OCI-LY7 (cell line): ENCODE data around the gene KIAA1549. TPM values are rescaled to one million over a fixed set of nuclear protein-coding genes. Genes with fewer than 3 reads are reported as not detected.

Experiments
- BruUV-seq: library from RNA; stranded (reverse); fragments of 400-500 nt; replicated peaks from 2 replicates; lab custom pipeline; 2021; lab: Mats Ljungman, UMichigan
- CTCF ChIA-PET: fragments of 300-600 bp; sonication (Branson Sonifier 250); formaldehyde crosslinking; loops from one replicate; lab custom pipeline; 2022; ENCODE audit warnings: antibody characterized with exemption; ENCODE audit not compliant: unreplicated experiment; lab: Charles Lee
- POLR2A ChIA-PET: fragments of 300-600 bp; sonication (Branson Sonifier 250); formaldehyde crosslinking; loops from one replicate; lab custom pipeline; 2022; ENCODE audit warnings: antibody characterized with exemption; lab: Charles Lee
- DNase-seq: peaks from one replicate; pipeline ENCODE4 v3.0.0-alpha.2; 2015; ENCODE audit warnings: low spot score
- H2AFZ ChIP-seq: fragments of 200-600 bp; sonication (generic), shearing (Covaris generic); 2 replicates; pipeline ENCODE4 v1.6.1; 2014; ENCODE audit warnings: mild to moderate bottlenecking, antibody characterized with exemption, low read length, moderate library complexity
- H3K27ac ChIP-seq: fragments of 200-600 bp; sonication (generic); 2 replicates; pipeline ENCODE4 v1.5.1; 2014; ENCODE audit warnings: mixed run types, low read depth, mild to moderate bottlenecking, moderate library complexity, low read length, inconsistent platforms; ENCODE audit not compliant: poor library complexity, severe bottlenecking
- H3K36me3 ChIP-seq: fragments of 200-600 bp; sonication (generic); 2 replicates; pipeline ENCODE4 v1.6.1; 2014; ENCODE audit warnings: mild to moderate bottlenecking, antibody characterized with exemption, low read length, moderate library complexity, mixed read lengths; ENCODE audit not compliant: insufficient read depth
- H3K4me1 ChIP-seq: fragments of 200-600 bp; sonication (generic); 2 replicates; pipeline ENCODE4 v1.5.1; 2014; ENCODE audit warnings: mild to moderate bottlenecking, low read length; ENCODE audit not compliant: insufficient read depth, poor library complexity, severe bottlenecking
- H3K4me2 ChIP-seq: fragments of 200-600 bp; sonication (generic); 2 replicates; pipeline ENCODE4 v1.6.1; 2014; ENCODE audit warnings: mild to moderate bottlenecking, low read length
- H3K4me3 ChIP-seq: fragments of 200-600 bp; sonication (generic); 2 replicates; pipeline ENCODE4 v1.5.1; 2014; ENCODE audit warnings: mild to moderate bottlenecking, low read depth, low read length; ENCODE audit not compliant: poor library complexity, severe bottlenecking
- H3K79me2 ChIP-seq: fragments of 200-600 bp; sonication (generic); 2 replicates; pipeline ENCODE4 v1.6.1; 2016; ENCODE audit warnings: low read depth, mild to moderate bottlenecking, low read length, moderate library complexity, mixed read lengths; ENCODE audit not compliant: insufficient read depth
- H3K9me2 ChIP-seq: fragments of 200-600 bp; sonication (generic); 2 replicates; pipeline ENCODE4 v1.6.1; 2016; ENCODE audit warnings: mild to moderate bottlenecking, low read length, mixed read lengths; ENCODE audit not compliant: insufficient read depth
- H3K9me3 ChIP-seq: fragments of 200-600 bp; sonication (generic); 2 replicates; pipeline ENCODE4 v1.6.1; 2014; ENCODE audit warnings: mild to moderate bottlenecking, mixed run types, low read length, mixed read lengths
- H4K20me1 ChIP-seq: fragments of 200-600 bp; sonication (generic); 2 replicates; pipeline ENCODE4 v1.6.1; 2014; ENCODE audit warnings: mild to moderate bottlenecking, antibody characterized with exemption, low read length, moderate library complexity, mixed read lengths; ENCODE audit not compliant: insufficient read depth
- CTCF ChIP-seq: fragments of 200-600 bp; sonication (generic); conservative IDR thresholded peaks from 2 replicates; pipeline ENCODE4 v1.5.1; 2014; ENCODE audit warnings: mild to moderate bottlenecking, antibody characterized with exemption, low read length, moderate library complexity, mixed read lengths
- EZH2phosphoT487 ChIP-seq: fragments of 200-600 bp; sonication (generic); IDR thresholded peaks from 2 replicates; pipeline ENCODE4 v1.6.1; 2018; ENCODE audit warnings: low read depth, borderline replicate concordance, mild to moderate bottlenecking, mixed run types, antibody characterized with exemption, low read length, moderate library complexity, mixed read lengths
- intact Hi-C: fragments of 100-400 bp; cut with micrococcal nuclease; formaldehyde crosslinking; loops from one replicate; pipeline ENCODE4 v1.10.0; 2022; ENCODE audit not compliant: unreplicated experiment
- total RNA-seq, 2 experiments: library from RNA; depleted of rRNA in 1 of 2; stranded (reverse); fragments of >200 nt in 1 of 2; shearing (Covaris generic) in 1 of 2; gene quantifications; 2 replicates each; pipeline ENCODE4 v1.2.3, GENCODE V29; 2014 to 2022

Gene KIAA1549
- total RNA-seq, 2 experiments from 2014 or later = 0.03 to 3.0 TPM

GRCh38 chr7:138865843-138866242 is 115.3 kb downstream of the KIAA1549 start:
- Histone ChIP-seq H3K36me3 (no peaks in the 10 kb centered on the region), H3K27ac (no peak overlapping the region), H3K9me2 (no peaks in the 10 kb centered on the region), H2AFZ (no peak overlapping the region), H3K79me2 (no peaks in the 10 kb centered on the region), H3K4me3 (no peak overlapping the region), H3K4me1 (no peaks in the 10 kb centered on the region), H3K9me3 (no peaks in the 10 kb centered on the region), H4K20me1 (no peaks in the 10 kb centered on the region), H3K4me2 (no peak overlapping the region)
- intact Hi-C loops = loop anchor here (5.0 kb wide), 1 partner anchor 129 kb away; no protein-coding TSS in a partner anchor
- BruUV-seq = no TSS peak
- peak; percentile 25 for DNase-seq
- ChIA-PET CTCF (no interaction called here), POLR2A (no interaction called here)
- TF ChIP-seq CTCF (peak; percentile 73), EZH2phosphoT487 (no peak)

- no peaks in the 10 kb centered on the region for H3K4me1 ChIP-seq
- BruUV-seq = no TSS peak
- no peaks in the 10 kb centered on the region for H3K36me3 ChIP-seq
- ChIA-PET CTCF (no interaction called here), POLR2A (no interaction called here)
- TF ChIP-seq EZH2phosphoT487 (no peak), CTCF (no peak)
- H3K4me3 ChIP-seq = no peak overlapping the region
- no peak overlapping the region for H3K27ac ChIP-seq
- intact Hi-C loops = loop anchor here (5.0 kb wide), 1 partner anchor 127 kb away; no protein-coding TSS in a partner anchor
- H2AFZ ChIP-seq = no peak overlapping the region
- H3K4me2 ChIP-seq = no peak overlapping the region
- no peaks in the 10 kb centered on the region for H3K9me2 ChIP-seq
- H4K20me1 ChIP-seq = no peaks in the 10 kb centered on the region
- no peak for DNase-seq
- no peaks in the 10 kb centered on the region for H3K9me3 ChIP-seq
- H3K79me2 ChIP-seq = no peaks in the 10 kb centered on the region
Measured at GRCh38 chr7:138864667-138865066, 116.5 kb downstream of the KIAA1549 start.

- no peak overlapping the region for H3K27ac ChIP-seq
- H3K4me2 ChIP-seq = no peak overlapping the region
- POLR2A ChIA-PET = no interaction called here
- CTCF ChIA-PET = no interaction called here
- H3K4me1 ChIP-seq = no peaks in the 10 kb centered on the region
- H3K9me3 ChIP-seq = no peaks in the 10 kb centered on the region
- no peaks in the 10 kb centered on the region for H3K9me2 ChIP-seq
- intact Hi-C loops = no loop called here
- H3K79me2 ChIP-seq = no peaks in the 10 kb centered on the region
- DNase-seq = no peak
- no peak for TF ChIP-seq CTCF
- TF ChIP-seq EZH2phosphoT487 = no peak
- H3K36me3 ChIP-seq = no peaks in the 10 kb centered on the region
- no peak overlapping the region for H2AFZ ChIP-seq
- H3K4me3 ChIP-seq = no peak overlapping the region
- no peaks in the 10 kb centered on the region for H4K20me1 ChIP-seq
- BruUV-seq = no TSS peak
Measured at GRCh38 chr7:138863931-138864330, 117.3 kb downstream of the KIAA1549 start.
